OCI-LY1 (cell line): ENCODE measurements around the gene METTL22.

Source experiments
- EZH2 ChIP-seq: fragments of 200-600 bp; sonication (generic), shearing (Covaris generic); IDR thresholded peaks from 2 replicates; pipeline ENCODE4 v1.8.0; 2017; ENCODE audit warnings: borderline replicate concordance, mixed run types, mild to moderate bottlenecking, antibody characterized with exemption, low read length, moderate library complexity, mixed read lengths
- TF ChIP-seq, protein P1 (sequence below): fragments of 200-600 bp; sonication (generic), shearing (Covaris generic); IDR thresholded peaks from 2 replicates; pipeline ENCODE4 v1.5.1; 2017; ENCODE audit warnings: mild to moderate bottlenecking, antibody characterized with exemption, low read length, moderate library complexity, mixed read lengths

DNA sequence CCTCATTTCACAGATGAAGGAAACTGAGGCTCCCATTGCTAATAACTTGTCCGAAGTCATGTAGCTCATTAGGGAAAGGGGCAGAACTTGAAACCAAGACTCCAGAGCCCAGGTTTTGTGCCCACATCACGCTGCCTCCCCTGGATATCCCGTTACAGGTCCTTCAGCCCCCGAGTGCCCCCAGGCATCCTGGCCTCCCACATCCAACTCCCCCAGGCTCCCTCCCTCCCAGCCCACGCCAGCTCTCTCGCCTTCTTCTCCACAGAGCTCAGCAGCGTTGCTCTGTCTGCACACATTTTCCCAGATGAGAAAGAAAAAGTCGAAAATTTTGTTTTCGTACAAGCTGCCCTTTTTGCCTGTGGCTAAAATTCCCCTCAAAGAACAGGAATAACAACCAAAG, 14.3 kb upstream of the METTL22 start:
- TF ChIP-seq, protein P1, sequence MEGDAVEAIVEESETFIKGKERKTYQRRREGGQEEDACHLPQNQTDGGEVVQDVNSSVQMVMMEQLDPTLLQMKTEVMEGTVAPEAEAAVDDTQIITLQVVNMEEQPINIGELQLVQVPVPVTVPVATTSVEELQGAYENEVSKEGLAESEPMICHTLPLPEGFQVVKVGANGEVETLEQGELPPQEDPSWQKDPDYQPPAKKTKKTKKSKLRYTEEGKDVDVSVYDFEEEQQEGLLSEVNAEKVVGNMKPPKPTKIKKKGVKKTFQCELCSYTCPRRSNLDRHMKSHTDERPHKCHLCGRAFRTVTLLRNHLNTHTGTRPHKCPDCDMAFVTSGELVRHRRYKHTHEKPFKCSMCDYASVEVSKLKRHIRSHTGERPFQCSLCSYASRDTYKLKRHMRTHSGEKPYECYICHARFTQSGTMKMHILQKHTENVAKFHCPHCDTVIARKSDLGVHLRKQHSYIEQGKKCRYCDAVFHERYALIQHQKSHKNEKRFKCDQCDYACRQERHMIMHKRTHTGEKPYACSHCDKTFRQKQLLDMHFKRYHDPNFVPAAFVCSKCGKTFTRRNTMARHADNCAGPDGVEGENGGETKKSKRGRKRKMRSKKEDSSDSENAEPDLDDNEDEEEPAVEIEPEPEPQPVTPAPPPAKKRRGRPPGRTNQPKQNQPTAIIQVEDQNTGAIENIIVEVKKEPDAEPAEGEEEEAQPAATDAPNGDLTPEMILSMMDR, result no peak
- no peak for TF ChIP-seq EZH2
